Measurements from ENCODE around the gene U2AF1L4.

U2AF1L4 gene

GRCh38 chr19:35723671-35724070 is 21.5 kb downstream of the U2AF1L4 start:
- DNase-seq, result no peak

- DNase-seq, result no peak
These were observed 22.3 kb downstream of the U2AF1L4 start for GRCh38 chr19:35722897-35723296.

DNA sequence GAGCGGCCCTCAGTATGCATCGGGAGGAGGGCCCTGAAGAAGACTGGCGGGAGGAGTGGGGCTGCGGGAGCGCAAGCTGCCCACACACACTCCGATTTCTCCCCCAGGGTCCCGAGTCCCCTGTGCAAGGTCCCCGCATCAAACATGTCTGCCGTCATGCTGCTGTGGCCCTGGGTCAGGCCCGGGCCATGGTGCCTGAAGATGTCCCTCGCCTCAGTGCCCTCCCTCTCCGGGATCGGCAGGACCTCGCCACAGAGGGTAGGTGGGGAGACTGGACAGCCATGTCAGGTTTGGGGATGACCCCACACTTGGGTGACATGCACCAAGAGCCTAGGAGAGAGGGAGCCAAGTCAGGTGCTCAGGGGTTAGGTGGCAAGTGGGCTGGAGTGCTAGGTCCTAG is 22.8 kb downstream of the U2AF1L4 start:
- DNase-seq, result no peak

DNA sequence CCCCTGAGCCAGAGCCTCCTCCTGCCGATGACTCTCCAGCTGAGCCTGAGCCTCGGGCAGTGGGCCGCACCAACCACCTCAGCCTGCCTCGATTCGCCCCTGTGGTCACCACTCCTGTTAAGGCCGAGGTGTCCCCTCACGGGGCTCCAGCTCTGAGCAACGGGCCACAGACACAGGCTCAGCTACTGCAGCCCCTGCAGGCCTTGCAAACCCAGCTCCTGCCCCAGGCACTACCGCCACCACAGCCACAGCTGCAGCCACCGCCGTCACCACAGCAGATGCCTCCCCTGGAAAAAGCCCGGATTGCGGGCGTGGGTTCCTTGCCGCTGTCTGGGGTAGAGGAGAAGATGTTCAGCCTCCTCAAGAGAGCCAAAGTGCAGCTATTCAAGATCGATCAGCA is 23.8 kb downstream of the U2AF1L4 start:
- DNase-seq, result no peak

DNA sequence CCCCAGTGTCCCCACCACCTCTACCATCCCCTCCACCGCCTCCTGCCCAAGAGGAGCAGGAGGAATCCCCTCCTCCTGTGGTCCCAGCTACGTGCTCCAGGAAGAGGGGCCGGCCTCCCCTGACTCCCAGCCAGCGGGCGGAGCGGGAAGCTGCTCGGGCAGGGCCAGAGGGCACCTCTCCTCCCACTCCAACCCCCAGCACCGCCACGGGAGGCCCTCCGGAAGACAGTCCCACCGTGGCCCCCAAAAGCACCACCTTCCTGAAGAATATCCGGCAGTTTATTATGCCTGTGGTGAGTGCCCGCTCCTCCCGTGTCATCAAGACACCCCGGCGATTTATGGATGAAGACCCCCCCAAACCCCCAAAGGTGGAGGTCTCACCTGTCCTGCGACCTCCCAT is 24.6 kb downstream of the U2AF1L4 start:
- no peak for DNase-seq

- no peak for DNase-seq
These were observed 25.1 kb downstream of the U2AF1L4 start for GRCh38 chr19:35720163-35720524.

DNA sequence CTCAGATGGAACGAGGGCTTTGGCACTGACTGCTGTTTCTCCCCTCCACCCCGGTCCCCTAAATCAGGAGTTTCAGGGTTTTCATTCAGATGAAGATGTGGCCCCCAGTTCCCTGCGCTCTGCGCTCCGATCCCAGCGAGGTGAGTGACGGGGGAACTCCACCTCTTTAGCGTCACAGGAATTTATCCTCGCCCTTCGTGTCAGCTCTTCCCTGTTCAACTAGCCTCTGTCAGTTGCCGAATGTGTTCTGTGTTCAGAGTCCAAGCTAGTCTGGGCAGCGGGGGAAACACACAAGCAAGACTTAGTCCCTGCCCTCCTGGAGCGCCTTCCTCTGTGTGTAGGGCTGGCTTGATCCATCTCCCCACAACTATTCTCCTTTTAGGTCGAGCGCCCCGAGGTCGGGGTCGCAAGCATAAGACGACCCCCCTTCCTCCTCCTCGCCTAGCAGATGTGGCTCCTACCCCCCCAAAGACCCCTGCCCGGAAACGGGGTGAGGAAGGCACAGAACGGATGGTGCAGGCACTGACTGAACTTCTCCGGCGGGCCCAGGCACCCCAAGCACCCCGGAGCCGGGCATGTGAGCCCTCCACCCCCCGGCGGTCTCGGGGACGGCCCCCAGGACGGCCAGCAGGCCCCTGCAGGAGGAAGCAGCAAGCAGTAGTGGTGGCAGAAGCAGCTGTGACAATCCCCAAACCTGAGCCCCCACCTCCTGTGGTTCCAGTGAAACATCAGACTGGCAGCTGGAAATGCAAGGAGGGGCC is 25.6 kb downstream of the U2AF1L4 start:
- no peak for DNase-seq

GRCh38 chr19:35718345-35719041 is 26.7 kb downstream of the U2AF1L4 start:
- peak; percentile 57 for DNase-seq

DNA sequence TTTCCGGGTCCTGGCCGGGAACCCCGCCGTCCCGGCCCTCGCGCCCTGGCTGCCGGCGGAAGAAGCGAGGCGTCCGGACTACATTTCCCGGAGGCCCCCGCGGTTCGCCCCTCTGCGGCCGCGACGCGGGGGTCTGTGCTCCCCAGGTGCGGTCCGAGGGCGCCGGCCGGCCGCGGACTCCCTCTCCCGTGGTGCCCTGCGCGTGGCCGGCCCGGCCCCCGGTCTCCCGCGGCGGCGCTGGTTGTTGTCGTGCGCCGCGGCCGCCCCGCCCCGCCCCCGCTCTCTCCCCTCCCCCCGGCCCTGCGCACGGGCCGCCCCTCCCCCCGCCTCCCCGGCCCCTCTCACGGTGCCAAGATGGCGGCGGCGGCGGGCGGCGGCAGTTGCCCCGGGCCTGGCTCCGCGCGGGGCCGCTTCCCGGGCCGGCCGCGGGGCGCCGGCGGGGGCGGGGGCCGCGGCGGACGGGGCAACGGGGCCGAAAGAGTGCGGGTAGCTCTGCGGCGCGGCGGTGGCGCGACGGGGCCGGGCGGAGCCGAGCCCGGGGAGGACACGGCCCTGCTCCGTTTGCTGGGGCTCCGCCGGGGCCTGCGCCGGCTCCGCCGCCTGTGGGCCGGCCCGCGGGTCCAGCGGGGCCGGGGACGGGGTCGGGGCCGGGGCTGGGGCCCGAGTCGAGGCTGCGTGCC is 27.4 kb downstream of the U2AF1L4 start, which contains the start of gene KMT2B:
Gene KMT2B, plus strand, starts transcription at position 339 of the 680 bp plus-strand sequence. Its CDS starts 16 bp downstream, at position 355.
- DNase-seq, result no peak

DNA sequence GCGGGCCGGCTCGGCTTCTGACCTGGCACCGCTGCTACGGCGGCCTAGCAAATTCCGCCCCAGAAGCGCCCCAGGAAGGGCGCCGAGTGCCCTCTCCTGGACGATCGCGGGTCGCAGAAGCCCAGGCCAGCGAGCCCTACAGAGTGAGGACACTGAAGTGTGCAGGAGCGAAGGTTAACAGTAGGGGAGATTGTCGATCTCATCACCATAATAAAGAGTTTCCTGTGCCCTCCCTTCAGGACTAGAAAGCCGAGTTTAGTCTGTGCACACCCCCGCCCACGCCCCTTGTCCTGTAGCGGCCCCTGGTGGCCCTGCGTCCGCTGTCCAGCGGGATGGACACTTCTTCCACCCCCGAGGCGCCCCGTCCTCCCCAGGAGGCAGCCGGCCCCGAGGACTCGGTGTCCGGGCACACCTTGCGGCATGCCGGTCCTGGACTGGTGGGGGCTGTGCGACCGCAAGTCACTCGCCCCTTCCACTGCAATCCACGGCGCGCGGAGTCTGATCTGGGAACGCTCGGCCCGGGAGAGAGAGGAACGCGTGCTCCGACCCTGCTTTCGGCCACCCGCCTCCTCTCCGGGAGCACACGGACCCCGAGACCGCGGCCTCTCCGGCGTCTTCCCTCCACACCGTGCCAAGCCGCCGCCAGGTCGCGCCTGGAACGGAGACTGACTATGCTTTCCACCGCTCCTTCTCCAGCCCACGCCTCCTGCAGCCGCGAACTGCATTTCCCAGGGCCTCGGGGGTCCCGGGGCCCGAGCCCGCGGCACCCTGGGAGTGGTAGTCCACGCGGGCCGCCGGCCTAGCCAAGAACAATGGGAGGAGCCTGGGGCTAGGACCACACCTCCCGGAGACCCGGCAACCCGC is 28.2 kb downstream of the U2AF1L4 start:
- peak; percentile 98 for DNase-seq

DNA sequence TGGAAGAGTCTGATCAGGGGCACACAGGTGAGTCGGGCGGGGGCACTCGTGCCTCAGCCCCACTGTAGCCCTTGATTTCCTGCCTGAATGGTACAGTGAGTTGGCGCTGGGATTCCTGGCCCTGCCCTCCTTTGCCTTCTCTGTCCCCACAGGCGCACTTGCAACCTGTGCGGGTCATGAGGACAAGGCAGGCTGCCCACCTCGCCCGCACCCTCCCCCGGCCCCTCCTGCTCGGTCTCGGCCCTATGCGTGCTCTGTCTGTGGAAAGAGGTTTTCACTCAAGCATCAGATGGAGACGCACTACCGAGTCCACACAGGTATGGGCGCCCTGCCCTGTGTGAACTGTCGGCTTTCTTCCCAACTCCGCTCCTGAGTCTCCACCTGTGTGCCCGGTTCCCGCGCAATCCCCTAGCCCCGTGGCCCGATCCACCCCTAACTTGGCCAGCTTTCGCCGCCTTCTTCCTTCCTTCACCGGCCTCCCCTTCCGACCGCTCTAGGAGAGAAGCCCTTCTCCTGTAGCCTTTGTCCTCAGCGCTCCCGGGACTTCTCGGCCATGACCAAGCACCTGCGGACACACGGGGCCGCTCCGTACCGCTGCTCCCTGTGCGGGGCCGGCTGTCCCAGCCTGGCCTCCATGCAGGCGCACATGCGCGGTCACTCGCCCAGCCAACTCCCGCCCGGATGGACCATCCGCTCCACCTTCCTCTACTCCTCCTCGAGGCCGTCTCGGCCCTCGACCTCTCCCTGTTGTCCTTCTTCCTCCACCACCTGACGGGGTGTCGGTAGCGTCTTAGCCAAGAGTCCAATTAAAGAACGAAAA is 29.0 kb downstream of the U2AF1L4 start:
- no peak for DNase-seq

- no peak for DNase-seq
These were observed 29.8 kb downstream of the U2AF1L4 start for GRCh38 chr19:35715355-35715809.

- no peak for DNase-seq
These were observed 30.4 kb downstream of the U2AF1L4 start for GRCh38 chr19:35714601-35715354.

DNA sequence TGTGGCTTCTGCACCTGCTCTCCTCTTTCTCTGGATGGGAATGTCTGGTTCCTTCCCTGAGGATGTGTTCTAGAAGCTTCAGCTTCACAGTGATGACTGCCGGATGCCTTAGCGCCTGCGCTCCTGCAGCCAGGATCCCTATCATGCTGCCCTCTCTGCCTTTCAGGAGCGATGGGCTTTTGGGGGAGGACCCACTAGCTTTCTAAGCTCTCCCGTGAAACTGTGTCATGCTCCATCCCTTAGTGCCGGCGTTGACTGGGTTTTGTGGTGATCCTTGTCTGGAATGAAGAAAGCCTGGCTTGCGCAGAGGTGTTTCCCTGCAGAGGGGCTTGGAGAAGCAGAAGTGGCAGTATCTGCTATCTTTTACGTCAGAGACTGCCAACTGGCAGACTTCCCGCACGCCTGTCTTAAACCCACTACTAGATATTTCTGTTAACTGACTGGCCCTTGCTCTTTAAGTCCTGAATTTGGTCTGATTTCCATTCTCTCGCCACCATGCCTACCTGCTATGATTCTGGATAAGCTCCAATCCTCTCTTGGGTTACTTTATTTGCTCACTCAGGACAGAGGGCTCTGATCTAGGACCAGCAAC is 31.2 kb downstream of the U2AF1L4 start:
- no peak for DNase-seq

- DNase-seq, result no peak
These were observed 31.7 kb downstream of the U2AF1L4 start for GRCh38 chr19:35713506-35713850.

DNA sequence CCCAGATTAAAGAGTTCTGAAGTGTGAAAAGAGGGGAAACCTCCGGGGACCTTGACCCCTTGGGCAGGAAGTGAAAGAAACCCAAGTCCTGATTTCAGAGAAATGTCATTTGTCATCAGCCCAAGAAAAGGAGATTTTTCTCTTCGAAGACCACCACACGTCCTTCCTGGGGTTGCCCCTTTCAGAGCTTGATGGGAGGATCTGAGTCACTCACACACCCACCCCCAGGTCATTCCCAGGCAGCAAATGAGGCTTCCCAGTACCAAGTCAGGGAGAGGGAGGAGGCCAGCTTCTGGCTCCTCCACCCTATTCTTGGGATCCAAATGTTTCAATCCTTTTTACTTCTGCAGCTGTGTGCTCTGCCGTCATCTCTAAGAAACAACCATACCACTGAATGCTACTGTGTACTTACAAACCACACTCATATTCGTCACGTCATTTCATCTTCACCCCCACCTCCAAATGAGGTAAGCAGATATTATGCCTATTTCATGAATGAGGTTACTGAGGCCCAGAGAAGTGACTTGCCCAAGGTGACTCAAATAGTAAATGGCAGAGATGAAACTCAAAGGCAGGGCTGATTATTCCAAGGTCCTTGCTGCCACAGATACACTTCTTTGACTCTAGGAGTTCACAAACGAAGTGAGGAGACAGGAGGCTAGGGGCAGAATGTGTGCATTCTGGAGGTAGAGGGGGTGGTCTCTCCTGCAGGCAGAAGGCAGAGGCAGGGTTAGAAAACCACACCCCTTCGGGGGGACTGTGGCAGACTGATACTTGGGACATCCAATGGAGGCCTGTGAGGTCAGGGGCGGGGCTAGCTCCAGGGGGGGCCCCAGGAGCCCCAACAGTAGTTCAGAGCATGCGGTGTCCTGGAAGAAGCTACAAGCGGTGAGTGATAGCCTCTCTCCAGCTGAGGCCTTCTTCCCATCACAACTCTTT is 32.4 kb downstream of the U2AF1L4 start:
- no peak for DNase-seq

- DNase-seq, result no peak
These were observed 34.2 kb downstream of the U2AF1L4 start for GRCh38 chr19:35710784-35711723.

DNA sequence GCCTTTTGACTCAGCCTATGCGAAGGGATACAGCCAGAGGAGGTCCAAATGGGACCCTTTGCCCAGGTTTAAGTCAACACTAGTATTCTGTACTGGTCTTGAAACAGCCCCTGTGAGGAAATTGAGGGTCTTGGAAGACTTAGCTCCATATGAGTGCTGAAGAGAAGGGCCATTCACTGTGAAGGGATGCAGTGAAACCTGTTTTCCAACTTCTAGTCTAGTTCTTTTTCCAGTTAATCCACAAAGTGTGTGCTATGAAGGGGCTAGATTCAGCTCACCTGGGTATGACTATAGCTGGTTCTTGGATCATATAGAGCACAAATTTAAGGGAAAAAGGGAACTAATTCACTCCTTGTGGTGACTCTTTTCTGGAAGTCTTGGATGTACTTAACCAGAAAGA is 36.8 kb downstream of the U2AF1L4 start:
- no peak for DNase-seq
